ENCODE results near the gene HNF4A.

GRCh38 chr20:44477151-44477550 lies 121.7 kb downstream of the HNF4A start:
- TF ChIP-seq POLR2A (IDR thresholded peaks at IDR 0.05; ENCODE audit: low read depth, low read length) (no peak), CTCF (conservative IDR thresholded peaks at IDR 0.05; ENCODE audit: low read depth, low read length) (no peak), CEBPB (IDR thresholded peaks at IDR 0.05; ENCODE audit: low read depth, low read length) (no peak)
